Measurements from ENCODE around the gene DLGAP1. TPM values are rescaled to one million over a fixed set of nuclear protein-coding genes. Genes with fewer than 3 reads are reported as not detected.

The DLGAP1 gene
- total RNA-seq, 2 experiments from 2014 or later: 0.31 to 0.36 TPM

DNA sequence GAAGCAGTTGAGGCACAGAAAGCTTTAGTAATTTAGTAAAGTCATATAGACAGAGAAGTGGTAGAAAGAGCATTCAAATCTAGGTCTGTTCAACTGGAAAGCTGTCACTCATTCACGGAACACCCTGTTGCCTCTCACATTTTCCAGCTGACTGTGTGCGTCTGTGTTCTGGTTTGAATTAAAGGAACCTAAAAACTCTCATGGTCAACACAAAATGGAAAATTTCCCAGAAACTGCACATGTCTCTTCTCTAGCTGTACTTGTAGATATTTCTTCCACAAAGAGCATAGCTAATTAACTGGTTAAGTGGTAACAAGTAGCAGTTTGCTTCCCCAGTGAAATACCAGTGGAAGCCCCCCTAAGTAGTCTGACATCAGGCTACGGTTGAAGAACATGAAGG, 614.3 kb downstream of the DLGAP1 start:
- no peaks in the 10 kb centered on the region for H3K4me1 Mint-ChIP-seq (ENCODE audit: low read depth)

DNA sequence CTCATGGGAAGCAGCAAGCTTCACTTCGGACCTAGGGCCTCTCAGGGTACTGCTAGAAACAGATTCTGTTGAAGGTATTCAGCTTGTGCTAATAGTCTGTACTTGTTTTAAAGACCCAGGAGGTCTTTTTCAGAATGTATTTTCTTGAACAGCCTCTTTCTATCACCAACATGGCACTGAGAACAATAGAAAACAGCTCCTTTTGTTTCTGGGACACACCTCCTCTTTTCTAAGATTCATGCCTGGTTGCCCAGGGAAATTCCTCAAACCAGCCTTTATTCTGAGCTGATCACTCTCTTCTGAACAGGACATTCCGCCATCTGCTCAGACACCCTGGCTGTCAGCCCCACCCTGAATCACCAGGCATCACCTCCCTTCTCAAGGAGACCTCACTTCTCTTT, 615.5 kb downstream of the DLGAP1 start:
- TF ChIP-seq, protein P1, sequence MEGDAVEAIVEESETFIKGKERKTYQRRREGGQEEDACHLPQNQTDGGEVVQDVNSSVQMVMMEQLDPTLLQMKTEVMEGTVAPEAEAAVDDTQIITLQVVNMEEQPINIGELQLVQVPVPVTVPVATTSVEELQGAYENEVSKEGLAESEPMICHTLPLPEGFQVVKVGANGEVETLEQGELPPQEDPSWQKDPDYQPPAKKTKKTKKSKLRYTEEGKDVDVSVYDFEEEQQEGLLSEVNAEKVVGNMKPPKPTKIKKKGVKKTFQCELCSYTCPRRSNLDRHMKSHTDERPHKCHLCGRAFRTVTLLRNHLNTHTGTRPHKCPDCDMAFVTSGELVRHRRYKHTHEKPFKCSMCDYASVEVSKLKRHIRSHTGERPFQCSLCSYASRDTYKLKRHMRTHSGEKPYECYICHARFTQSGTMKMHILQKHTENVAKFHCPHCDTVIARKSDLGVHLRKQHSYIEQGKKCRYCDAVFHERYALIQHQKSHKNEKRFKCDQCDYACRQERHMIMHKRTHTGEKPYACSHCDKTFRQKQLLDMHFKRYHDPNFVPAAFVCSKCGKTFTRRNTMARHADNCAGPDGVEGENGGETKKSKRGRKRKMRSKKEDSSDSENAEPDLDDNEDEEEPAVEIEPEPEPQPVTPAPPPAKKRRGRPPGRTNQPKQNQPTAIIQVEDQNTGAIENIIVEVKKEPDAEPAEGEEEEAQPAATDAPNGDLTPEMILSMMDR (IDR thresholded peaks at IDR 0.05): no peak
- no peaks in the 10 kb centered on the region for H3K4me1 Mint-ChIP-seq (ENCODE audit: low read depth)
- Histone ChIP-seq H3K36me3 (ENCODE audit: insufficient read depth, low read length) (no peaks in the 10 kb centered on the region), H3K27ac (ENCODE audit: low read depth in 1 of 2, low read length in 2 of 2) (no peak overlapping the region), H3K9me3 (ENCODE audit: control insufficient read depth in 1 of 2, insufficient read depth in 1 of 2, low read length in 2 of 2) (no peaks in the 10 kb centered on the region), H3K27me3 (ENCODE audit: control insufficient read depth in 1 of 2, insufficient read depth in 2 of 2, low read length in 2 of 2) (peaks cover 0 to 8% of the 10 kb centered on the region in 2 experiments), H3K4me3 (ENCODE audit: low read length) (no peak overlapping the region), H3K4me1 (ENCODE audit: insufficient read depth, low read length) (no peaks in the 10 kb centered on the region)
- ChIA-PET POLR2A (no interaction called here), CTCF (no interaction called here)
- ATAC-seq (ENCODE audit: poor library complexity) (no peak), DNase-seq (no peak)
- peaks cover 44% of the 10 kb centered on the region for H3K27me3 Mint-ChIP-seq
- H3K4me3 Mint-ChIP-seq: no peak overlapping the region
- no peaks in the 10 kb centered on the region for H3K9me3 Mint-ChIP-seq
- no peaks in the 10 kb centered on the region for H3K36me3 Mint-ChIP-seq (ENCODE audit: low read depth)
- intact Hi-C loops (cut with DNase I, micrococcal nuclease): no loop called here
- no peak overlapping the region for H3K27ac Mint-ChIP-seq

More for the DNA sequence above, 614.3 kb downstream of the DLGAP1 start:
- Histone ChIP-seq H3K36me3 (ENCODE audit: insufficient read depth, low read length) (no peaks in the 10 kb centered on the region), H3K27ac (ENCODE audit: low read depth in 1 of 2, low read length in 2 of 2) (no peak overlapping the region), H3K9me3 (ENCODE audit: control insufficient read depth in 1 of 2, insufficient read depth in 1 of 2, low read length in 2 of 2) (no peaks in the 10 kb centered on the region), H3K4me1 (ENCODE audit: insufficient read depth, low read length) (no peaks in the 10 kb centered on the region), H3K27me3 (ENCODE audit: control insufficient read depth in 1 of 2, insufficient read depth in 2 of 2, low read length in 2 of 2) (peaks cover 0 to 11% of the 10 kb centered on the region in 2 experiments), H3K4me3 (ENCODE audit: low read length) (no peak overlapping the region)
- TF ChIP-seq, protein P1 (IDR thresholded peaks at IDR 0.05): no peak
- no peak for ATAC-seq (ENCODE audit: poor library complexity)
- Mint-ChIP-seq H3K36me3 (ENCODE audit: low read depth) (no peaks in the 10 kb centered on the region), H3K27ac (no peak overlapping the region), H3K27me3 (peaks cover 50% of the 10 kb centered on the region), H3K9me3 (no peaks in the 10 kb centered on the region), H3K4me3 (no peak overlapping the region)
- ChIA-PET CTCF (no interaction called here), POLR2A (no interaction called here)
- intact Hi-C loops (cut with DNase I, micrococcal nuclease): no loop called here
- no peak for DNase-seq

DNA sequence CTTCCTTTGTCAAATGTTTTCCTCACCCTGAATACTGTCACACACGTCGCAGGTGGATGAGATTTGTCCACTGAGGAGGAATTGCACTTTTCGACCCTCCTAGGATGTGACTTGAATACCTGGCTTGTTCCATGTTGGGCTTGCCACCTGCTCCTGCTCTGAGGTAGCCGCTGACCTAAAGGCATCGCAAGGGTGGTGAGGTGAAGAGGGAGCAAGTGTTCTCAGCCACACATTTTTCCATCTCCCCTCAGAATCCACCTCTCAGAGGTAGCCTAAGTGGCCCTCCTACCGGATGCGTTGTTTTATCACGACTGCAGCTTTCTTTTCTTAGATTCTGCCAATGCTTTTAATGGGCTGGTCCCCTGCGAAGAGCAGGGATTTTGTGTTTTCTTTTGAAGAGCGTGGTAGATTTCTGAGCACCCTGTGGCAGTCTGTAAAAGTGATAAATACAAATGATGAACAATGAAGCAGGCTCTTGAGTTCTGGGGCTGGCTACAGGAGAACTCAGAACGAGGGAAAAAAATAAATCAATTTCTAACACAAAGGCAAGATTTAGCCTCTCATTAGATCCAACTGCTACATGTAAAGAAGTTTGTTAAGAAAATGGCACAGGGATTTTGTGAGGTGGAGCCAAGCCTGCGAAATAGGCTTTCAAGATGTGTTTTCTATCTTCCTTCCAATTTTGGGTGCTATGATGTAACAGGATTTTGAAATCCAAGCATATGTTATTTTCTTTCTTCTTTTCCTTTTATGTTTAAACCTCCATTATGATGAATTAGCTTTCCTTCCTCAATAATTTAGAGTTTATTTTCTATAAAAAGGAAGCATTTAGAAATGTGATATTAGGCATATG, 618.4 kb downstream of the DLGAP1 start:
- H3K27me3 ChIP-seq (ENCODE audit: control insufficient read depth in 1 of 2, insufficient read depth in 2 of 2, low read length in 2 of 2): peaks cover 0 to 8% of the 10 kb centered on the region in 2 experiments
- intact Hi-C loops (cut with DNase I, micrococcal nuclease): no loop called here
- peaks cover 35% of the 10 kb centered on the region for H3K27me3 Mint-ChIP-seq
- H3K27ac ChIP-seq (ENCODE audit: low read depth in 1 of 2, low read length in 2 of 2): no peak overlapping the region
- no peaks in the 10 kb centered on the region for H3K9me3 Mint-ChIP-seq
- H3K4me1 Mint-ChIP-seq (ENCODE audit: low read depth): no peaks in the 10 kb centered on the region
- H3K4me1 ChIP-seq (ENCODE audit: insufficient read depth, low read length): no peaks in the 10 kb centered on the region
- no peaks in the 10 kb centered on the region for H3K36me3 ChIP-seq (ENCODE audit: insufficient read depth, low read length)
- TF ChIP-seq, protein P1 (IDR thresholded peaks at IDR 0.05): no peak
- ATAC-seq (ENCODE audit: poor library complexity) (no peak), DNase-seq (no peak)
- no peaks in the 10 kb centered on the region for H3K36me3 Mint-ChIP-seq (ENCODE audit: low read depth)
- H3K4me3 Mint-ChIP-seq: no peak overlapping the region
- no peak overlapping the region for H3K27ac Mint-ChIP-seq
- no peak overlapping the region for H3K4me3 ChIP-seq (ENCODE audit: low read length)
- H3K9me3 ChIP-seq (ENCODE audit: control insufficient read depth in 1 of 2, insufficient read depth in 1 of 2, low read length in 2 of 2): no peaks in the 10 kb centered on the region
- POLR2A ChIA-PET: no interaction called here
- CTCF ChIA-PET: no interaction called here

Measured in CD4-positive, alpha-beta T cell (primary cell).